H1 (cell line): ENCODE measurements around the gene PPP2R2D. TPM values are rescaled to one million over a fixed set of nuclear protein-coding genes. Genes with fewer than 3 reads are reported as not detected.

Source experiments
- CTCF ChIA-PET: fragments of 300-600 bp; sonication (Branson Sonifier 250); formaldehyde crosslinking; loops from one replicate; lab custom pipeline; 2021; ENCODE audit not compliant: partially characterized antibody; lab: Charles Lee
- POLR2A ChIA-PET: fragments of 300-600 bp; sonication (Branson Sonifier 250); formaldehyde crosslinking; loops from one replicate; lab custom pipeline; 2021; ENCODE audit warnings: inconsistent platforms; ENCODE audit not compliant: partially characterized antibody; lab: Charles Lee
- DNase-seq, 2 experiments: peaks; one replicate each; pipeline versions ENCODE4 v3.0.0 to v3.0.0-alpha.2; 2010 to 2022; ENCODE audit warnings: low spot score in 2 of 2, low read depth in 1 of 2, mixed read lengths in 1 of 2
- FAIRE-seq: peaks from 2 replicates; lab custom pipeline; 2011; peaks lifted over from hg19 to GRCh38; lab: Jason Lieb, UNC
- H2AFZ ChIP-seq: 2 replicates; pipeline ENCODE4 v1.8.1; 2012; ENCODE audit warnings: low read length, inconsistent platforms
- H2AK5ac ChIP-seq: 2 replicates; pipeline ENCODE4 v1.6.1; 2013; ENCODE audit warnings: low read depth, low read length
- H2BK120ac ChIP-seq: replicated peaks from 2 replicates; pipeline ENCODE3; 2013; ENCODE audit warnings: low read depth, low read length, inconsistent platforms
- H2BK12ac ChIP-seq: 2 replicates; pipeline ENCODE4 v1.6.1; 2013; ENCODE audit warnings: low read depth, low read length
- H2BK15ac ChIP-seq: 2 replicates; pipeline ENCODE4 v1.6.1; 2013; ENCODE audit warnings: low read length
- H2BK20ac ChIP-seq: 2 replicates; pipeline ENCODE4 v1.6.1; 2013; ENCODE audit warnings: low read length
- H2BK5ac ChIP-seq: 2 replicates; pipeline ENCODE4 v1.6.1; 2013; ENCODE audit warnings: low read depth, low read length
- H3K14ac ChIP-seq: 2 replicates; pipeline ENCODE4 v1.6.1; 2013; ENCODE audit warnings: inconsistent platforms; ENCODE audit not compliant: insufficient read length
- H3K18ac ChIP-seq: 2 replicates; pipeline ENCODE4 v1.6.1; 2013; ENCODE audit warnings: low read length; ENCODE audit errors: extremely low read depth
- H3K23ac ChIP-seq: 2 replicates; pipeline ENCODE4 v1.6.1; 2013; ENCODE audit warnings: inconsistent platforms; ENCODE audit not compliant: insufficient read length
- H3K23me2 ChIP-seq: 2 replicates; pipeline ENCODE4 v1.6.1; 2013; ENCODE audit warnings: low read depth, low read length
- H3K27ac ChIP-seq: 2 replicates; pipeline ENCODE4 v1.6.1; 2011; ENCODE audit warnings: low read depth, low read length, inconsistent platforms
- H3K27me3 ChIP-seq, 4 experiments: replicated peaks in 1 of 4; 1 replicate in 1 of 4; 2 replicates in 3 of 4; pipeline versions ENCODE4 v1.6.1 to v1.8.1; 2011 to 2013; ENCODE audit warnings: low read length in 3 of 4, mild to moderate bottlenecking in 3 of 4, inconsistent platforms in 2 of 4, mixed read lengths in 2 of 4, moderate library complexity in 1 of 4; ENCODE audit not compliant: control insufficient read depth in 3 of 4, insufficient read depth in 3 of 4; ENCODE audit errors: extremely low read depth in 1 of 4
- H3K36me3 ChIP-seq, 4 experiments: 2 replicates each; pipeline versions ENCODE4 v1.6.1 to v1.8.1; 2011 to 2013; ENCODE audit warnings: mild to moderate bottlenecking in 4 of 4, low read length in 3 of 4, moderate library complexity in 2 of 4, control low read depth in 1 of 4, inconsistent platforms in 1 of 4; ENCODE audit not compliant: insufficient read depth in 4 of 4, control insufficient read depth in 2 of 4
- H3K4ac ChIP-seq: replicated peaks from 2 replicates; pipeline ENCODE3; 2013; ENCODE audit warnings: low read length, low read depth, mixed read lengths, inconsistent platforms; ENCODE audit not compliant: insufficient read length
- H3K4me1 ChIP-seq, 4 experiments: replicated peaks in 1 of 4; 1 replicate in 1 of 4; 2 replicates in 3 of 4; pipeline versions ENCODE4 v1.6.1 to v1.8.1; 2011 to 2013; ENCODE audit warnings: low read length in 3 of 4, inconsistent platforms in 2 of 4, mixed read lengths in 1 of 4; ENCODE audit not compliant: insufficient read depth in 4 of 4, control insufficient read depth in 3 of 4
- H3K4me2 ChIP-seq, 2 experiments: 2 replicates each; pipeline versions ENCODE4 v1.6.1 to v1.8.1; 2011 to 2013; ENCODE audit warnings: low read depth in 2 of 2, low read length in 2 of 2, control low read depth in 1 of 2, inconsistent platforms in 1 of 2, mild to moderate bottlenecking in 1 of 2; ENCODE audit not compliant: insufficient read depth in 1 of 2
- H3K4me3 ChIP-seq, 4 experiments: fragments of 200-600, 300-600 bp in 1 of 4; sonication (generic), shearing (Covaris generic), sonication (Bioruptor Twin) in 1 of 4; 2 replicates each; pipeline versions ENCODE4 v1.5.1 to v1.8.1; 2011 to 2016; ENCODE audit warnings: low read length in 4 of 4, low read depth in 3 of 4, control low read depth in 2 of 4, inconsistent platforms in 2 of 4, mild to moderate bottlenecking in 2 of 4, mixed read lengths in 1 of 4, moderate library complexity in 1 of 4; ENCODE audit not compliant: insufficient read depth in 2 of 4; ENCODE audit errors: extremely low read depth in 1 of 4
- H3K56ac ChIP-seq: replicated peaks from 2 replicates; pipeline ENCODE3; 2013; ENCODE audit warnings: low read depth, mild to moderate bottlenecking, mixed read lengths, low read length, inconsistent platforms; ENCODE audit not compliant: insufficient read length
- H3K79me1 ChIP-seq: 2 replicates; pipeline ENCODE4 v1.6.1; 2013; ENCODE audit warnings: low read depth, low read length, control low read depth
- H3K79me2 ChIP-seq, 2 experiments: 2 replicates each; pipeline versions ENCODE4 v1.6.1 to v1.8.1; 2012 to 2013; ENCODE audit warnings: low read length in 2 of 2, mild to moderate bottlenecking in 2 of 2, inconsistent platforms in 1 of 2; ENCODE audit not compliant: insufficient read depth in 2 of 2, control insufficient read depth in 1 of 2
- H3K9ac ChIP-seq, 4 experiments: replicated peaks in 1 of 4; 1 replicate in 1 of 4; 2 replicates in 3 of 4; pipeline versions ENCODE4 v1.6.1 to v1.8.1; 2011 to 2013; ENCODE audit warnings: low read depth in 3 of 4, low read length in 3 of 4, control low read depth in 2 of 4, mild to moderate bottlenecking in 2 of 4, moderate library complexity in 2 of 4, inconsistent platforms in 1 of 4; ENCODE audit errors: extremely low read depth in 1 of 4
- H3K9me3 ChIP-seq, 2 experiments: 2 replicates each; pipeline versions ENCODE4 v1.6.1 to v1.8.1; 2012 to 2013; ENCODE audit warnings: mild to moderate bottlenecking in 2 of 2, moderate library complexity in 2 of 2, control low read depth in 1 of 2, inconsistent platforms in 1 of 2, low read depth in 1 of 2, low read length in 1 of 2, mixed read lengths in 1 of 2; ENCODE audit not compliant: insufficient read depth in 2 of 2
- H4K20me1 ChIP-seq, 2 experiments: replicated peaks in 1 of 2; 2 replicates each; pipeline versions ENCODE3 to v1.8.1; 2011 to 2013; ENCODE audit warnings: inconsistent platforms in 2 of 2, low read length in 2 of 2, mild to moderate bottlenecking in 1 of 2; ENCODE audit not compliant: insufficient read depth in 2 of 2, control insufficient read depth in 1 of 2
- H4K5ac ChIP-seq: 2 replicates; pipeline ENCODE4 v1.6.1; 2013; ENCODE audit warnings: low read length, low read depth, mixed read lengths, inconsistent platforms; ENCODE audit not compliant: insufficient read length
- H4K8ac ChIP-seq: 2 replicates; pipeline ENCODE4 v1.8.0; 2013; ENCODE audit warnings: mild to moderate bottlenecking, moderate library complexity, low read length, inconsistent platforms; ENCODE audit not compliant: insufficient read depth; ENCODE audit errors: extremely low read depth
- H4K91ac ChIP-seq: replicated peaks from 2 replicates; pipeline ENCODE3; 2013; ENCODE audit warnings: low read length, mixed read lengths, inconsistent platforms; ENCODE audit not compliant: insufficient read length
- CTCF ChIP-seq, 3 experiments: IDR thresholded peaks; 1 replicate in 2 of 3; 2 replicates in 1 of 3; pipeline versions ENCODE4 v1.5.1 to v1.6.1; 2011; ENCODE audit warnings: low read length in 3 of 3, mild to moderate bottlenecking in 3 of 3, inconsistent platforms in 2 of 3, low read depth in 1 of 3, moderate library complexity in 1 of 3; ENCODE audit not compliant: insufficient read depth in 1 of 3; ENCODE audit errors: control extremely low read depth in 1 of 3
- POLR2A ChIP-seq, 2 experiments: IDR thresholded peaks; 1 replicate in 1 of 2; 2 replicates in 1 of 2; pipeline ENCODE4 v1.6.1; 2011; ENCODE audit warnings: low read depth in 2 of 2, low read length in 2 of 2, mild to moderate bottlenecking in 2 of 2; ENCODE audit errors: control extremely low read depth in 1 of 2
- USF2 ChIP-seq: IDR thresholded peaks from 2 replicates; pipeline ENCODE4 v1.6.1; 2011; ENCODE audit warnings: low read length, improper control_type of control experiment
- YY1 ChIP-seq: IDR thresholded peaks from 2 replicates; pipeline ENCODE4 v1.6.1; 2011; ENCODE audit warnings: low read depth, mild to moderate bottlenecking, low read length
- WGBS, 2 experiments: shearing (Covaris generic) in 1 of 2; methylation state at CpG; one replicate each; pipeline versions ENCODE4 v1.1.6 to v1.1.7; 2013 to 2015; ENCODE audit warnings: low lambda C conversion rate in 2 of 2, mixed read lengths in 2 of 2, inconsistent platforms in 1 of 2, low coverage in 1 of 2, missing lambda C conversion rate in 1 of 2; ENCODE audit not compliant: insufficient replicate concordance in 2 of 2, insufficient coverage in 1 of 2, insufficient read length in 1 of 2; ENCODE audit errors: extremely low coverage in 1 of 2, missing lambda C conversion rate in 1 of 2; 5-methylcytosine and 5-hydroxymethylcytosine counted together
- polyA plus RNA-seq, 7 experiments: library from polyadenylated mRNA; depleted of rRNA in 3 of 7; stranded (reverse) in 5 of 7; unstranded in 2 of 7; fragments of >200 nt in 5 of 7; fragments of 200-250 nt in 2 of 7; gene quantifications; 1 replicate in 5 of 7; 2 replicates in 1 of 7; 4 replicates in 1 of 7; pipeline versions ENCODE4 v1.2.1 to v1.2.3, GENCODE V29; 2011 to 2013; ENCODE audit warnings: missing spikeins in 2 of 7, mixed read lengths in 2 of 7
- total RNA-seq: library from RNA; stranded (reverse); fragmentation: NEBNext Ultra II Directional; extraction: Animal tissue kit (Norgen Biotek cat#: 25700); gene quantifications from 2 replicates; pipeline ENCODE4 v1.2.1, GENCODE V29; 2021

Gene PPP2R2D
- total and polyA plus RNA-seq, 2 of the 8 experiments (the other 6 are each of a cell fraction or from before 2014, with no cell fraction given) = 25.4 to 32.8 TPM

DNA sequence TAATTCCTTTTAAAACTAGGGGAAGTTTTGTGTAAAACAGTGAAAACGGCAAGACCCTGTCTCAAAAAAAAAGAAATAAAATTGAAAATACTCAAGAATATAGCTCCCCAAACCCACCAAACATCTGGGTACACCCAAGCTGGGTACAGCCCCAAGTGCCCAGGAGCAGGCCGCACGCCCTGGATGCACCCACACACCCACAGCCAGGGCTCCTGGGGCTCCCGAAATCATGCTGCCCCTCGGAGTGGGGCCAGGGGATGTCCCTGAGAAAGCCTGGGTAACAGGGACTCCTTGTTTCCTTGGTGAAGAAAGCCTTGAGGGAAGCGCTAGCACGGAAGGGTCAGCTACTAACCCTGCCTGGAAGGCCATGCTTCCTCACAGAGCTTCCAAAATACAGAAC is 70.8 kb downstream of the PPP2R2D start:
- Histone ChIP-seq H4K91ac (no peak overlapping the region), H3K23ac (no peak overlapping the region), H2BK20ac (no peak overlapping the region), H3K4me2 (no peak overlapping the region), H2BK15ac (no peak overlapping the region), H3K9ac (no peak overlapping the region), H3K56ac (no peak overlapping the region), H3K27me3 (no peaks in the 10 kb centered on the region; a peak in 1 of 7 replicates), H3K4me3 (no peak overlapping the region), H2AFZ (no peak overlapping the region), H3K18ac (no peak overlapping the region), H4K5ac (no peak overlapping the region), H4K8ac (no peak overlapping the region), H2BK120ac (no peak overlapping the region), H3K36me3 (peaks cover 9 to 45% (median 24%) of the 10 kb centered on the region in 4 experiments), H2BK5ac (no peak overlapping the region), H3K4ac (no peak overlapping the region), H2AK5ac (no peak overlapping the region), H2BK12ac (no peak overlapping the region), H4K20me1 (peaks cover 13 to 18% of the 10 kb centered on the region in 2 experiments), H3K14ac (no peak overlapping the region), H3K9me3 (no peaks in the 10 kb centered on the region), H3K23me2 (no peaks in the 10 kb centered on the region), H3K27ac (no peak overlapping the region; the same call in 1 of the 2 replicates), H3K79me1 (peaks cover 15% of the 10 kb centered on the region), H3K4me1 (no peaks in the 10 kb centered on the region), H3K79me2 (peaks cover 9 to 30% of the 10 kb centered on the region in 2 experiments; a peak in 3 of 4 replicates)
- POLR2A ChIA-PET = interaction anchor here (3.4 kb wide), 1 partner anchor 10 kb away, joined by 20 read pairs; no protein-coding TSS in a partner anchor
- WGBS, 2 experiments = 89% methylated on average over 7 of the region's 7 CpGs; no CpG with 5 or more reads in 1 of the 2 experiments
- CTCF ChIA-PET = interaction anchor here (1.2 to 4.7 kb wide), 6 partner anchors 9 to 171 kb away, joined by 3 to 22 read pairs (median 6); no protein-coding TSS in a partner anchor
- TF ChIP-seq YY1 (no peak), POLR2A (IDR thresholded peaks at IDR 0.05; ENCODE audit: control extremely low read depth in 1 of 2, low read depth in 2 of 2, low read length in 2 of 2) (no peak), CTCF (IDR thresholded peaks at IDR 0.05; ENCODE audit: control extremely low read depth in 1 of 3, insufficient read depth in 1 of 3, low read depth in 1 of 3, low read length in 3 of 3) (no peak), USF2 (no peak)
- no peak for DNase-seq
- FAIRE-seq = no peak
